Nucleus accumbens (tissue), 56 donors: ENCODE results near the gene PPP2R2B.

ENCODE experiments used
- DNase-seq, 56 donors: peaks; one replicate each; lab custom pipeline; 2025; lab: John Stamatoyannopoulos, UW

The PPP2R2B gene

GRCh38 chr5:146889169-146889568 lies 10.6 kb upstream of the PPP2R2B start:
- DNase-seq, result no peak

GRCh38 chr5:146888351-146888978 lies 9.9 kb upstream of the PPP2R2B start:
- DNase-seq, result peak in 2 of 56 donors; percentile 4 to 9

DNA sequence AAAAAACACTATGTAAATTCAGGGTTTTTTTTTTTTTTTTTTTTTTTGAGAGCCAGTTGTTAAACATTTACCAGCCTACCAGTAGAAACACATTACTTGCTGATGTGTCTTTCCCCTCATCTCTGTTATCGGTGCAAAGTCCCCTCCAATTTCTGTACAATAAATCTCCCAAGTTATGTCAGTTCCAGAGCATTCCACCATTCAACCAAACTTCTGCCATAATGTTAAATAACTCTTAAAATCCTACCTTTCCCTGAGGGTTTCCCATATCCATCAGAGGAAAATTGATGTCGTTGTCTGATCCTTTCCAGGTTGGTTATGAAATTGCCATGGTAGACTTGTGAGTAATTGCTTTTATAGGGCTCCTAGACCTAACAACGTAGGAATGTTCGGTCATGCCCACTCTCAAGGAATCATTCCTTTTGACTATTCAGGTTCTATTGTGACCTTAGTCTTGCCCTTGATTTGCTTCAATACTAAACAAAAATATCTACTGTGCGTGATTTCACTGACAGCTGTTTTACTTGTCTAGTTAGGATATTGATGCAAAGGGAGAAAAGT lies 5.6 kb upstream of the PPP2R2B start:
- no peak for DNase-seq

GRCh38 chr5:146883511-146883910 lies 5.0 kb upstream of the PPP2R2B start:
- no peak for DNase-seq

DNA sequence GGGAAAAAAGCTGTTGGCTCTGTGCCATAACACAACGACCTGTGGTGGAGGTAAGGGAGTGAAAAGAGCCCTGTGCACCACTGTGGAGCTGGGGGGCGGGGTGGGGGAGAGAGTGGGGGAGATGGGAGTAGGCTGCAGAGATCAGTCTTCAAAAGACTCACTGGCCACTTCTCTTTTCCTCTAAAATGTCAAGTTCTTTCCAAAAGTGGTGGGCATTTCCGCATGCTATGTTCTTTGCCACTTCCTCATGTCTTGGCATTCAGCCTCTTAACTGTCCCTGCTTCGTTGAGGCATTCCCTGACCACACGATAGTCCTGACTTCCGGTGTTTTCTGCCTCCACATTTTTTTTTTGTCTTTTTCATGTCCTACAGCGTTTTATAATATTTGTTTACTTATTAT lies 2.4 kb upstream of the PPP2R2B start:
- no peak for DNase-seq

- peak in 52 of 56 donors; percentile 11 to 86 (median 62) for DNase-seq
Measured at GRCh38 chr5:146877783-146878475, 628 bp downstream of the PPP2R2B start.

- DNase-seq, result peak in 41 of 56 donors; percentile 4 to 64 (median 25)
Measured at GRCh38 chr5:146877178-146877681, 1.3 kb downstream of the PPP2R2B start.

- no peak for DNase-seq
Measured at GRCh38 chr5:146873186-146873917, 5.2 kb downstream of the PPP2R2B start.

- no peak for DNase-seq
Measured at GRCh38 chr5:146872188-146872587, 6.4 kb downstream of the PPP2R2B start.

DNA sequence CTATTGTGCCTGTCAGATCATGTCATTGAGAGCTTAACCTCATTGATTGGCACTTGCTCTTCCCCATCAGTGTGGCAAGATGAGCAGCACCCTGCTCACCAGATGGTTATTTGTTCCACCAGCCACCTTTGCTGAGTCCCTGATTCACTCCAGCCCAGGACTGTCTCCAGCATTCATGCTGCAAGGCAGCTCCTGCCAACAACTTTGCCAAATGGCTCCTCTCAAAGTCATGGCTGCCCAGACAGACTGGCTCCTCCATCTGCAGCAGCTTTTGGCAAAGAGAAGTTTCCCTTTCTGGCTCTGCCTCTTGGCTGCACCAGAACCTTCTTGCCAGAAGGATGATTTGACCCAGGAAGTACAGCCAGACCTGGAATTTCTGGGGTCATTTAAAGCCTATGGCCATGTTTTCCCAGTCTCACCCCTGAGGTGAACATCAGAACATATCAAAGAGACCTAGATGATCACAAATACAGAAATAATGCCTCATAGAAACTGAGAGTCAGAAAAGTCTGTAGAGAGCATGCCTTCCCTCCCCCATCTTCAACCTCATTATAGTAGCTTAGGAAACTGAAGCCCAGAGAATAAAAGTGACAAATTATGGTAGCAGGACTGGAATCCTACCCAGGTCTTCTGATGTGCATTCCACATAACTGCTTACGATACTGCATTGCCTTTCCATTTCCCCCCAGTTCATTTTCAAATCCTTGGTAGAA lies 10.4 kb downstream of the PPP2R2B start:
- peak in 2 of 56 donors; percentile 6 to 12 for DNase-seq

DNA sequence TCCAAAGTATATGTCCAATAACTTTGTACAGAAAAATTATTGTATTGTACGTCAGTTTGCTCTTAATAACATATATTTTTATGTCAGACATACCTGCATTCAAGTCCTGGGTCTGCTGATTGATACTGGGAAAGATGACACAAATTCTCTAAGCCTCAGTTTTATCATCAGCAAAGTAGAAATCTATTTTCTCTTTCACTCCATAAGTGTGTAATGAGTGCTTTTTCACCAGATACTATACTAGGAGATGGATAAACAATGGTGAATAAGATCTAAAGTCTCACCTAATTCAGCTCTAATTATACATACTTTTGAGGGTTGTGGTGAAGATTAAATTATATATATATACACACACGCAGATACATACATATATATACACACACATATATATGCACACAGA lies 12.3 kb downstream of the PPP2R2B start:
- DNase-seq, result no peak

DNA sequence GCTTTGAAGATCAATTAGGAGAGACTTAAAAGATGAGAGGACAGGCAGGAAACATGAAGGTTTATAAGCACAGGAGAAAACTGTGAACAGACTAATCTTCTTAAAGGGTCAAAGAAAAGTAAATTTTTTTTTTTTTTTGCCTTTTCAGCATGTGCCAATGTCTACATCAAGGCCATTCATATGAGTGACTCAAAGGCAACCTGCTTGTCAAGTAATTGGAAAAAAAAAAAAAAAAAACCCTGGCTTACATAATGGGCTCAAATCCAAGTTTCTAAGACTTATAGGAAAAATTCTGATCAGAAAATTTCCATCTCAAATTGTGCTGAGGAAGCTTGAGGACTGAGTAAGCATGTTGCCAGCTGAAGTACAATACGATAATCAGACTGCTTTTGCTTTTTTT lies 15.9 kb downstream of the PPP2R2B start:
- no peak for DNase-seq

DNA sequence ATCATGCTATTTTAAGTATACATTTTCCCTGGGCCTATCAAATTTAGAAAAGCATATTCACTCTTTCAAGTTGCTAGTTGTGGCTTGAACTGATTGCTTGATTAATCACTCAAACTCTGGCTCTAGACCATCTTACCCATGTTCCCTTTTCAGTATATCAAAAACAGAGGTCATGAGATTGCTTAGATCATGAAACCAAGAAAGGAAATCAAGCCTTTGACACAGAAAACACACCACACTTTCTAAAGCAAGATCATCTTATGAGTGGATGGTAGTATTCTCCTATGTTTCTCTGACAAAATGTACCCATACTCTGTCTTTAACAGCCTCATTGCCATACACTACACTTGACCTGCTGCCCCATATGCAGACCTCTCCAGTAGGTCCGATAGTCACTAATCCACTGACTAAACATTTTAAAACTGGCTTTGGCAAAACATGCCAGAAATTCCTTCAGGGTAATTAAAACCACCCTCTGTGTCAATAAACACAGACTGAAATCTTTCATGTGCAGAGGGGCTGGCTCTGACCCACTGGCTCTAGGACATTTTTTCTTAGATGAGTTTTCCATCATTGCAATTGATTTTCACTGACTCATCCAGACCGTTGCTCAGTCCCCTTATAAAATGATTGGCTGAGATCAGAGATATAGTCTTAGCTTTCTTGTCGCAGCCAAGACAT lies 18.2 kb downstream of the PPP2R2B start:
- DNase-seq, result no peak

DNA sequence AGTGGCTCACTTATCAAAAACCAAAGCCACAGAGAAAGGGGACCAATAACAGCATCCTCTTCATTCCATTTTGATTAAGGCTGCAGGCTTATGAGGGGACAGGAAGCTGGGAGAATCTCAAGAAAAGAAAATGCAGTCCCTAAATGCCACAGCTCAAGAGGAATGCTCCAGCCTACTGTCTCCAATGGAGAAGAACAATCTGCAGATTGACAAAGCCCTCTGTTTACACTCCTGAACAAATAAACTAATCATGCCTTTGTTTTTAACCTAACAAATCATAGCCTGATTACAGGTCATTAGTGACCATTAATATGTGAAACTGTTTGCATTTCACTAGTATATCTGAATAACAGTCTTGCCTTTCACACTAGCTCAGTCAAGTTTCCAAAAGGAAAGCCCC lies 26.5 kb downstream of the PPP2R2B start:
- no peak for DNase-seq

DNA sequence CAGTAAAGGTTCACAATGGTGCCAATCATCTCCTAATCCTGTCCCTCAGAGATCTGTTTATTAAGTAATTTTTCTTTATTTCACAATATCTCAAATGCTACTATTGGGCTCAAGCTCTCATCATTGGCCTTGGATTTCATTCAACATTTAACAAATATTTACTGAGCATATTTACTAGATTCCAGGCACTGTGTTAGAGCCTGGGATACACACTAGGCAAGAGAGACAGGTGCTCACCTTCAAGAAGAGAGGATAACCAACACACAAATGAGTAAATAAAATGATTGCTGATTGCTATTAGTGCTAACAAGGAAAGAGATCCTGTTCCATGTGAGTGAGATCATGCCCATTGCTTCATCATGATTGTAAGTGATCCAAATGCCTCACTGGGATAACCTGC lies 27.4 kb downstream of the PPP2R2B start:
- no peak for DNase-seq

DNA sequence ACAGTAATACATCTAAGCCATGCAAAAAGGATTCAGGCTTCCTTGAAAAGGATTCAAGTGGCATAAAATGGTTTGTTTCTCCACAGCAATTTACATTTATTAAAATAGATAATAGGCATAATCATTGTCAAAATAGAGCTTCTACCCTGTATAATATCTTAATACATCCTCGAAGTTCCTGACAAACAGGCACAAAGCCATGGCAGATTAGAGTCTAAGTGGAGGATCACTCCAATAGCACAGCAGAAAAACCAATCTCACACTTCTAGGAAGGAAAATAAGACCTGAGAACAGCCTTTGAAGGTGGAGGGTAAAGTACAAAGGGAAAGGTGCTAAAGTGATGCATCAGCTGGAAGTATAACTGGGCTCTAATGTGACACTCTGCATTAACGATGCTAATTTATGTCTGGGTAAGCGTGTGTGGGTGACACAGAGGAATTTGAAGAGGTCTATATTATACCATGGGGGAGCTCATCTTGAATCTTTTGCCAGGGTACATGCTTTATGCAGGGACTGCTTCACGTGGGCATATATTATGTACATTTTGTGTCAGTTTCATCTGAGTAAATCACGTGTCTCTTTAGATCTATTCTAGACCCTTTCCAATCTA lies 28.8 kb downstream of the PPP2R2B start:
- no peak for DNase-seq

DNA sequence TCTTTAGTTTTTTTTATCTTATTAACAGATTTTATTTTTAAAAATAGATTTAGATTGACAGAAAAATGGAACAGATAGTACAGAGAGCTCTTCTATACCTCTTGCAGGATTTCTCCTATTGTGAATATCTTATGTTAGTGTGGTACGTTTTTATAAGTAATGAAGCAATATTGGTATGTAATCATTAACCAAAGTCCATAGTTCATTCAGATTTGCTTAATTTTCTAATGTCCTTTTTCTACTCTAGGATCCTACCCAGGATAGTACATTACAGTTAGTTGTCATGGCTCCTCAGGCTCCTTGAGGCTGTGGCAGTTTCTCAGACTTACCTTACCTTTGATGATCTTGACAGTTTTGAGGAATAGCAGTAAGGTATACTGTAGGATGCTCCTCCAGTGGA lies 30.4 kb downstream of the PPP2R2B start:
- no peak for DNase-seq

- no peak for DNase-seq
Measured at GRCh38 chr5:146840016-146840415, 38.5 kb downstream of the PPP2R2B start.

DNA sequence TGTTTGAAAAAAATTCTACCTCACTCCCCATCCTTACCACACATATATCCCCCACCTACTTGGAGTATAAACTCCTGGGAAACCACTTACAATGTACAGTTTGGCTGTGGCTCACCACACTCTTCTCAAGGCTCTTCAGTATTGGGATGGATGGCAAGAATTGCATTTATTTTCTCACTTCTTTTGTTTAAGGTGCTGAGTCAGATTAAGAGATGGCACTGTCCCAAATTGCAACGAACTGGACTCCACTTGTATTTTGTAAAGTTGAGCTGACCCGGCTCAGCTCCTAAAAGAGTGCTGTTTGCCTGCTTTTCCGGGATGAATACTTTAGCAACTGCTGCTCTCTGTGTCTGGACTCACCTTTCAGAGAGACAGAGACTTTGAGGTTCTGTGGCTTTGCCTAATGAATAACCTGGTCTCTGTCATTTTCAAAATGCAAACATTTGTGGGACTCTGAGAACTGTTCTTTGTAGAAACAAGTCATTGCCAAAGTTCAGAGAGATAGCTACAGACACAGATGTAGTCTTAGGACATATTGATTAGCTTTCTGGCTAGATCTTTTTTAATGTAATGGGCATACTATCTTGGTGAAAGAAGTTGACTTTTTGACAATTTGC lies 42.2 kb downstream of the PPP2R2B start:
- peak in 1 of 56 donors; percentile 23 for DNase-seq
